GM10248 (cell line): ENCODE results near the gene GPRIN3.

Experiments used
- CTCF ChIA-PET: fragments of 300-600 bp; sonication (Branson Sonifier 250); formaldehyde crosslinking; extraction: SDS; loops from one replicate; lab custom pipeline; 2021; ENCODE audit warnings: antibody characterized with exemption; lab: Yijun Ruan, JAX
- POLR2A ChIA-PET: fragments of 350-650 bp; sonication (Branson Sonifier 250); formaldehyde crosslinking; extraction: SDS; loops from one replicate; lab custom pipeline; 2020; ENCODE audit warnings: antibody characterized with exemption; lab: Yijun Ruan, JAX
- DNase-seq: peaks from one replicate; pipeline ENCODE4 v3.0.0; 2012; ENCODE audit errors: extremely low spot score
- TF ChIP-seq, protein P1 (sequence below): IDR thresholded peaks from 2 replicates; pipeline ENCODE4 v1.5.1; 2012; ENCODE audit warnings: mild to moderate bottlenecking, low read depth; ENCODE audit errors: extremely low read depth, missing control alignments, control extremely low read depth

The GPRIN3 gene

GRCh38 chr4:89193843-89194242 is 113.8 kb downstream of the GPRIN3 start:
- TF ChIP-seq, protein P1, sequence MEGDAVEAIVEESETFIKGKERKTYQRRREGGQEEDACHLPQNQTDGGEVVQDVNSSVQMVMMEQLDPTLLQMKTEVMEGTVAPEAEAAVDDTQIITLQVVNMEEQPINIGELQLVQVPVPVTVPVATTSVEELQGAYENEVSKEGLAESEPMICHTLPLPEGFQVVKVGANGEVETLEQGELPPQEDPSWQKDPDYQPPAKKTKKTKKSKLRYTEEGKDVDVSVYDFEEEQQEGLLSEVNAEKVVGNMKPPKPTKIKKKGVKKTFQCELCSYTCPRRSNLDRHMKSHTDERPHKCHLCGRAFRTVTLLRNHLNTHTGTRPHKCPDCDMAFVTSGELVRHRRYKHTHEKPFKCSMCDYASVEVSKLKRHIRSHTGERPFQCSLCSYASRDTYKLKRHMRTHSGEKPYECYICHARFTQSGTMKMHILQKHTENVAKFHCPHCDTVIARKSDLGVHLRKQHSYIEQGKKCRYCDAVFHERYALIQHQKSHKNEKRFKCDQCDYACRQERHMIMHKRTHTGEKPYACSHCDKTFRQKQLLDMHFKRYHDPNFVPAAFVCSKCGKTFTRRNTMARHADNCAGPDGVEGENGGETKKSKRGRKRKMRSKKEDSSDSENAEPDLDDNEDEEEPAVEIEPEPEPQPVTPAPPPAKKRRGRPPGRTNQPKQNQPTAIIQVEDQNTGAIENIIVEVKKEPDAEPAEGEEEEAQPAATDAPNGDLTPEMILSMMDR = no peak
- ChIA-PET POLR2A (no interaction called here), CTCF (interaction anchor here (1.6 kb wide), 1 partner anchor 22 kb away, joined by 3 read pairs; no protein-coding TSS in a partner anchor)
- no peak for DNase-seq
